OCI-LY1 (cell line): ENCODE results near the gene RBM20.

Experiments used
- EZH2 ChIP-seq: fragments of 200-600 bp; sonication (generic), shearing (Covaris generic); IDR thresholded peaks from 2 replicates; pipeline ENCODE4 v1.8.0; 2017; ENCODE audit warnings: borderline replicate concordance, mixed run types, mild to moderate bottlenecking, antibody characterized with exemption, low read length, moderate library complexity, mixed read lengths
- TF ChIP-seq, protein P1 (sequence below): fragments of 200-600 bp; sonication (generic), shearing (Covaris generic); IDR thresholded peaks from 2 replicates; pipeline ENCODE4 v1.5.1; 2017; ENCODE audit warnings: mild to moderate bottlenecking, antibody characterized with exemption, low read length, moderate library complexity, mixed read lengths

DNA sequence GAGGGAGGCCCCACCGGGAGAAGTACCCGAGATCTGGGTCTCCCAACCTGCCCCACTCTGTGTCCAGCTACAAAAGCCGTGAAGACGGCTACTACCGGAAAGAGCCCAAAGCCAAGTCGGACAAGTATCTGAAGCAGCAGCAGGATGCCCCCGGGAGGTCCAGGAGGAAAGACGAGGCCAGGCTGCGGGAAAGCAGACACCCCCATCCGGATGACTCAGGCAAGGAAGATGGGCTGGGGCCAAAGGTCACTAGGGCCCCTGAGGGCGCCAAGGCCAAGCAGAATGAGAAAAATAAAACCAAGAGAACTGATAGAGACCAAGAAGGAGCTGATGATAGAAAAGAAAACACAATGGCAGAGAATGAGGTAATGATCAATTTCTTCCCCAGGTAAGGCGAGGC, 168.4 kb downstream of the RBM20 start:
- TF ChIP-seq, protein P1, sequence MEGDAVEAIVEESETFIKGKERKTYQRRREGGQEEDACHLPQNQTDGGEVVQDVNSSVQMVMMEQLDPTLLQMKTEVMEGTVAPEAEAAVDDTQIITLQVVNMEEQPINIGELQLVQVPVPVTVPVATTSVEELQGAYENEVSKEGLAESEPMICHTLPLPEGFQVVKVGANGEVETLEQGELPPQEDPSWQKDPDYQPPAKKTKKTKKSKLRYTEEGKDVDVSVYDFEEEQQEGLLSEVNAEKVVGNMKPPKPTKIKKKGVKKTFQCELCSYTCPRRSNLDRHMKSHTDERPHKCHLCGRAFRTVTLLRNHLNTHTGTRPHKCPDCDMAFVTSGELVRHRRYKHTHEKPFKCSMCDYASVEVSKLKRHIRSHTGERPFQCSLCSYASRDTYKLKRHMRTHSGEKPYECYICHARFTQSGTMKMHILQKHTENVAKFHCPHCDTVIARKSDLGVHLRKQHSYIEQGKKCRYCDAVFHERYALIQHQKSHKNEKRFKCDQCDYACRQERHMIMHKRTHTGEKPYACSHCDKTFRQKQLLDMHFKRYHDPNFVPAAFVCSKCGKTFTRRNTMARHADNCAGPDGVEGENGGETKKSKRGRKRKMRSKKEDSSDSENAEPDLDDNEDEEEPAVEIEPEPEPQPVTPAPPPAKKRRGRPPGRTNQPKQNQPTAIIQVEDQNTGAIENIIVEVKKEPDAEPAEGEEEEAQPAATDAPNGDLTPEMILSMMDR = no peak
- TF ChIP-seq EZH2 = no peak
